Mucosa of gallbladder (tissue), 1 donor: ENCODE results near the gene ZNF397. TPM values are rescaled to one million over a fixed set of nuclear protein-coding genes. Genes with fewer than 3 reads are reported as not detected.
"Not testable (repeated sequence)": the region's sequence is repeated elsewhere in the genome, so short reads cannot be mapped to it uniquely, and the experiment has no call there.

Source experiments
- DNase-seq: peaks from one replicate; pipeline ENCODE4 v3.0.0-alpha.2; 2020; ENCODE audit warnings: low spot score
- total RNA-seq: library from RNA; stranded (reverse); gene quantifications from one replicate; pipeline ENCODE4 v1.2.1, GENCODE V29; 2021
- donor health status: DM: no; HTN: no; CAD: no.

Gene ZNF397
- 33.1 TPM for total RNA-seq

DNA sequence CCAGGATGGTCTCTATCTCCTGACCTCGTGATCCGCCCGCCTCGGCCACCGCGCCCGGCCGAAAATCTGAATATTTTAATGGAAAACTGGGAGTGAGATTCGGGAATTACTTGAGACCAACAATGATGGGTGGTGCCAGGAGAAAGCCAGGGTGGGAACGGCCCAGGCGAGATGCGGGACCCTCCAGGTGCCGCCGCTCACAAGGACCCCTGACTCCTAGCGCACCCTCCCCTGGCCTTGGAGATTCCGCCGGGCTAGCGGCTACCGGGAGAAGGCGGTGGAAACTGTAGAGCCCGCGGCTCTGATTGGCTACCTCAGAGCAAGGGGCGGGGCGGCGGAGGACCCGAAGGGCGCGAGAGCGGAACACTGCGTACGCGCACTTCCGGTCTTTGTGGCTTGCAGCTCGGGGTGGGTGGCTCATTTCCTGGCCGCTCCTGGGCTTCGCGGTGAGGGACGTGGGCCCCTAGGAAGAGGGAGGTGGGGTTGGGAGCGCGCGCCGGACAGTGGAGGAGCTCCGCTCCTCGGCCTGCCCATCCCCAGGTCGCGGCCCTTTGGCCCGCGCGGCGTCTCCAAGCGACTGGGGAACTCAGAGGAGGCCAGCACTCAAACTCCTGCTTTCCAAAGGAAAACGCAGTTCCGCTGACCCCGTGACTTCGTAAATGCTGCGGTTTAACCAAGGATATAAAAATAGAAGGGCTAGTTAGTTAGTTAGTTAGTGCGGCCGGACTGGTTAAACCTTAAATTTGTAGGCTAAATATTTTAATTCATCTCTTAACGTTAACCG lies at the start of gene ZNF397:
TSS of gene ZNF397 (plus strand) at position 371 of the 784 bp plus-strand sequence. CDS start 1,437 bp downstream, outside the sequence.
- peak; percentile 98 for DNase-seq

DNA sequence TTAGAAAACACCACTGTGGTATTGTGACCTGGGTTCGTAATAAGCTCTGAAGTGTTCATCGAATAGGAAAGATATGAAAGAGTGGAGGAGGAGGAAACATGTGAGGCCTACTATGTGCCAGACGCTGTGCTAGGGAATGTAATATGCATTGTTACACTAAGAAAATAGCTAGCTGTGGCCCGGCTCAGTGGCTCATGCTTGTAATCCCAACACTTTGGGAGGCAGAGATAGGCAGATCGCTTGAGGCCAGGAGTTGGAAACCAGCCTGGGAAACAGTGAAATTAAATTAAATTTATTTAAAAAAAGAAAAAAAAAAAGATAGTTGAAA lies 49.2 kb upstream of the ZNF397 start:
- DNase-seq = no peak

DNA sequence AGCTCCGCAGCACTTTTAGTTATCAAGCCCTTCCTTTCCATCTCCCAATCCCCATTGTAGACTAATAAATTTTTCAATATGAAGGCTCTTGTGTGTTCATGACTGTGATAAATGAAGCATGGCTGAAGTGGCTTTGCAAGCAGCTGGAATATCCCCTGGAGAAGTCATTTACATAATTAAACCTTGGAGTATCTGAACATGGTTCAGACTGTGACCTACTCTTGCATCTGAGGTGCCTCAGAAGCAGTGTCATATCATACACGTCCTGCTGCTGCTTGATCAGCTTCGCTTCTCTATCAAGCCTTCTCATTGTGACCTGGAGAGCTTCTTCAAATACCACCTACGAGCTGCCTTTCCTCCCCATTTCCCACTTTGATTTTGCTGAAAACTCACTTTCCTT lies 48.4 kb upstream of the ZNF397 start:
- DNase-seq = no peak

DNA sequence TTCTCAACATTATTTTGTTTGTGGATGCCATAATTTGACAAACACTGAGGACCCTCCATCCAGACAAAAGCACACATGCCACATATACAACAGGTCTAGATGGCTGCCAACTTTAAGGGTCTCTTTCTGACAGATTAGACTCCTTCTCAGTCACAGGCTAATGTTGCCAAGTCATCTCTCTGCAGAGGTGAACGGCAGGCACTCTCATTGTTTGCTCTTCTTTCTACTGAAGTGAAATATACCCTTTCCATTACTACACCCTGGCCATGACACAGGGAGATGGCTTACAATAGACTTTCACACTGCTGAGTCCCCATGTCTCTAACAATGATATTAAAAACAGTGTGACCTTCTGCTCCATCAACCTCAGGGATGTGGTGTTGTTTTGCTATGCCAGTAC lies 47.5 kb upstream of the ZNF397 start:
- no peak for DNase-seq

DNA sequence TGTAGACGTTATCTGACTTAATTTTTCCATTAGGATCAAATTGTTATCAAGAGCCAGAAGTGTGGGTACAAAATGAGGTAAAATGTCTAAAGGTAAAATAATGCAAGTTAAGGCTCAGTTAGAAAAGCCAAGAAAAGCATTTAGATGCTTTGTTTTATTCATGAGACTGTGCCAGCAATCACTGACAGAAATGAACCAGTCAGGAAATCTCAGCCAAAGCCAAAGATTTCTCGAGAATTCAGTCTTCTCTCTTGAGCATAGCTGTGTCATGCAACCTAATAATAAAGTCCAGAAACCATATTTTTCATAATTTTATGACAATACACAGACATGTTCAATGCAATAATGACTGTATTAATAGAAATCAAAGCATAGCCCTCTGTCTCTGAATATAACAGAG lies 43.5 kb upstream of the ZNF397 start:
- no peak for DNase-seq

DNA sequence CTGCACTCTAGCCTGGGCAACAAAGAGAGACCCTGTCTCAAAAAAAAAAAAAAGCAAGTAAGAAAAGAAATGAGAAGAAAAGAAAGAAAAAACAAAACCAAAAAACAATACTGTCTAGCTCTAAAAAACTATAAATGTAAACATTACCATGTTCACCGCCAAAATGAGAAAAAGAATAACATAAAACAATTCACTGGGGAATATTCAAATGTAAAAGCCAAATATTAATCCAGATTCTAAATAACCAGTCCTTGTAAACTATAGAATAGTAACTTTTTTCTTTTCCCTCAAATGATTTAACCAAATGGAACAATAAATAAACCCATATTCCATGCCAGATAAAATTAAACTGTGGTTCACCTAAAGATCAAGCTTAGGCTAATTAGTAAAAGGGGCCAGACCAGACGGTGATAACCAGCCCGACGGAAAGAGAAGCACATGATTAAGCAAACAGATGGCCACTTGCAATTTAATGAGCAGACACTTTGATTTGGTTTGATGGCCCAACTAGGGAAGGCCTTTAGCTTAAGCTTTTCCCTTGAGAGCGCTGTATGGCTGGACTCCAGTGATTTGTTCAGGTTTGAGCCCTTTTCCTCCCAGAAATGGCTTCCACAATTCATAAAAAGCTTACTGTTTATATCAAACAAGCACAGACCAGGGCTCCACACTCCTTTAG lies 39.4 kb upstream of the ZNF397 start:
- DNase-seq = no peak

DNA sequence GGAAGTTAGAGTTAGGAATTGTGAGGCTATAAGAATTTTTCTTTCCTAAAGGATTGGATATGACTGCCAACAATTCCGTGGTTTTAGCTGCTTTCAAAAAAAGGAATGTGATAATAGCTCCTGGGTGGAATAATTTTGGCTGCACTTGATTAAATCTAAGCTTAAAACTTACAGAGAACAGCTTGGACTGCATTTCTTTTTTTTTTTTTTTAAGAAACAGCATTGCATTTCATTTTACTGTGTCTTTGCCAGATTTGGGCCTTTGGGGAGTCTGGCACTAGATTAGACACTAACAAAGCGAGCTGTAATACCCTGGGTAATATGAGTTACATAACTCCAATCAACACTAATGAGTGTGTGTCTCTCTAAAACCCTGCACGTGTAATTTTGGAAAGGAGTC lies 37.8 kb upstream of the ZNF397 start:
- DNase-seq = no peak

DNA sequence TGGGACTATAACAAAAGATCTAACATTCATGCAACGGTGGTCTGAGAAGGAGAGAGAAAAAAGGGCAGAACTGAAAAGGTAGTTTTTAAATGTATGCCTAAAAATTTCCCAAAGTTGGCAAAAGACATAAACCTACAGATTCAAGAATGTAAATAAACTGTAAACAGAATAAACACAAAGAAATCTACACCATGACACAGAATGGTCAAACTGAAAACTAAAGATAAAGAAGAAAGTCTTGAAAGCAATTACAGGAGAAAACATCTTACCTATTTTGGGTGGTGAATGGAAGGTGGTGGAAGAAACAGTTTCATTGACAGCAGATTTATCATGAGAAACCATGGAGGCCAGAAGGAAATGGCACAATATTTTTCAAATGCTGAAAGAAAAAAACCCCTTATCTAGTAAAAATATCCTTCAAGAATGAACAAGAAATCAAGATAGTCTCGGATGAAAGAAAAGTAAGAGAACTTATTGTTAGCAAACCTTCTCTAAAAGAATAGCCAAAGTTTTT lies 35.6 kb upstream of the ZNF397 start:
- no peak for DNase-seq

DNA sequence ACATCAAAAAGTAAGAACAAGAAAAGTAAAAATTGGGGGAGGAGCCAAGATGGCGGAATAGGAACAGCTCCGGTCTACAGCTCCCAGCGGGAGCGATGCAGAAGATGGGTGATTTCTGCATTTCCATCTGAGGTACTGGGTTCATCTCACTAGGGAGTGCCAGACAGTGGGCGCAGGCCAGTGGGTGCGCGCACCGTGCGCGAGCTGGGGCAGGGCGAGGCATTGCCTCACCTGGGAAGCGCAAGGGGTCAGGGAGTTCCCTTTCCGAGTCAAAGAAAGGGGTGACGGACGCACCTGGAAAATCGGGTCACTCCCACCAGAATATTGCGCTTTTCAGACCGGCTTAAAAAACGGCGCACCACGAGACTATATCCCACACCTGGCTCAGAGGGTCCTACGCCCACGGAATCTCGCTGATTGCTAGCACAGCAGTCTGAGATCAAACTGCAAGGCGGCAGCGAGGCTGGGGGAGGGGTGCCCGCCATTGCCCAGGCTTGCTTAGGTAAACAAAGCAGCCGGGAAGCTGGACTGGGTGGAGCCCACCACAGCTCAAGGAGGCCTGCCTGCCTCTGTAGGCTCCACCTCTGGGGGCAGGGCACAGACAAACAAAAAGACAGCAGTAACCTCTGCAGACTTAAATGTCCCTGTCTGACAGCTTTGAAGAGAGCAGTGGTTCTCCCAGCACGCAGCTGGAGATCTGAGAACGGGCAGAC lies 34.9 kb upstream of the ZNF397 start:
- not testable (repeated sequence) for DNase-seq

DNA sequence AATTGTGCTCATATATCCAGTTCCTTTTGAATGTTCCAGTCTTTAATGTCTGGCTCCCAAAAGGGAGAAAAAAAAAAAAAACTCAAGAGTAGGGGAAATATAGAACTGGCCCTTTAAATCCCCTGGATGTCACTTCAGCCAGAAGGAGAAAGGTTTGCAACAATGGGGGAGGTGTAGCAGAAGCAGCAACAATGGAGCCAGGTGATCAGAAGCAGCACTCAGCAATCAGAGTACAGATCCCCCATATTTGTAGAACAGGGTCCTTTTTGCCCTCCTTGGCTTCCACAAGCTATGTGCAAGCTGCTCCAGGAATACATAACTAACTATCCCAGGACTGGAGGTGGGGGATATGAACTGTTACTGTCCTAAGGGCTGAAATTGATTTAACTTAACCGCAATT lies 25.8 kb upstream of the ZNF397 start:
- DNase-seq = no peak

DNA sequence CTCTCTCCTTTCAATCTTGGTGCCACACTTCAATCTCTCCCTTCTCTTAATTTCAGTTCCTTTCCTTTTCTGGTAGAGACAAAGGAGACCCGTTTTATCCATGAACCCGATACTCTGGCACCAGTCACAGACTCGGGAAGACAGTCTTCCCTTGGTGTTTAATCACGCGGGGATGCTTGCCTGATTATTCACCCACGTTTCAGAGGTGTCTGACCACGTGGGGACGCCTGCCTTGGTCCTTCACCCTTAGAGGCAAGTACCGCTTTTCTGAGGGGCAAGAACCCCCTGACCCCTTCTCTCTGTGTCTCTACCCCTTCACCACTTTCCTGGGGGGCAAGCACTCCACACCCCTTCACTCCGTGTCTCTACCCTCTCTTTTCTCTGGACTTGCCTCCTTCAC lies 24.2 kb upstream of the ZNF397 start:
- DNase-seq = not testable (repeated sequence)

DNA sequence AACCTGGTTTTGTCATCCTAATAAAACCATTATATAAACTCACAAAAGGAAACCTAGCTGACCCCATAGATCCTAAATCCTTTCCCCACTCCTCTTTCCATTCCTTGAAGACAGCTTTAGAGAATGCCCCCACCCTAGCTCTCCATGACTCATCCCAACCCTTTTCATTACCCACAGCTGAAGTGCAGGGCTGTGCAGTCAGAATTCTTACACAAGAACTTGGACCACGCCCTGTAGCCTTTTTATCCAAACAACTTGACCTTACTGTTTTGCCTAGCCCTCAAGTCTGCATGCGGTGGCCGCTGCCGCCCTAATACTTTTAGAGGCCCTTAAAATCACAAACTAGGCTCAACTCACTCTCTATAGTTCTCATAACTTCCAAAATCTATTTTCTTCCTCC lies 21.5 kb upstream of the ZNF397 start:
- not testable (repeated sequence) for DNase-seq

DNA sequence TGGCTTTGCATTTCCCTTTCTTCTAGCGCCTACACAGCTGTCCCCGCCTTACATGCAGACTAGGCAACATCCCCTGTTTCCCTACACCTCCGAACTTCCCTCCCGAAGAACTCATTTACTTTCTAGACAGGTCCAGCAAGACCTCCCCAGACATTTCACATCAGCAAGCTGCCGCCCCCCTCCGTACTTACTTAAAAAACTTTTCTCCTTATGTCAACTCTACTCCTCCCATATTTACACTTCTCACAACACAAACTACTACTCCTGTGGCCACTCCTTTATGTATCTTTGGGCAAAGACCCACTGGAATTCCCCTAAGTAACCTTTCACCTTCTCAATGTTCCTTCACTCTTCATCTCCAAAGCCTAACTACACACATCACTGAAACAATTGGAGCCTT lies 20.4 kb upstream of the ZNF397 start:
- DNase-seq = no peak

DNA sequence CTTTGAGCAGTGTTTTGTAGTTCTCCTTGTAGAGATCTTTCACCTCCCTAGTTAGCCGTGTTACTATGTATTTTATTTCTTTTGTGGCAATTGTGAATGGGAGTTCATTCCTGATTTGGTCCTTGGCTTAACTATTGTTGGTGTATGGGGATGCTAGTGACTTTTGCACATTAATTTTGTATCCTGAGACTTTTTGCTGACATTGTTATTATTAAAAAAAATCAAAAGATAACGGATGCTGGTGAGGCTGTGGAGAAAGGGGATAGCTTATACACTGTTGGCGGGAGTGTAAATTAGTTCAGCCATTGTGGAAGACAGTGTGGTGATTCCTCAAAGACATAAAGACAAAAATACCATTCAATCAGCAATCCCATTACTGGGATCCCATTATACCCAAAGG lies 17.0 kb upstream of the ZNF397 start:
- no peak for DNase-seq

DNA sequence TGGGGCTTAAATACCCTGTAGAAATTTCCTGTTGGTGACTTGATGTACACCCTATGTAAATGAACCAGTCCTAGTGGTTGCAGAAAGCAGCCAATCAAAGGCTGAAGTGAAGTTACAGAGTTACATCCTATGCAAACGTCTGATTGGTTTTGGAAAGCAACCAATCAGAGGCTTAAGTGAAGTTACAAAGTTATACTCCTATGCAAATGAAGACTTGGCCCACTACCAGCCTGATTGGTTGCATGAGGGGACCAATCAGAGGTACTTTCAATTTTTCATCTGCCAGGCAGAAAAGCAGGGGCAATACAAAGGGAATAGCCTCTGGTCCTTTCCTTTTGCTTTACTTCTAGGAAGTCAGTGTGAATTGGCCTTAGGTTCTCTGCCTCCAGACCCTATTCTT lies 13.6 kb upstream of the ZNF397 start:
- DNase-seq = no peak

DNA sequence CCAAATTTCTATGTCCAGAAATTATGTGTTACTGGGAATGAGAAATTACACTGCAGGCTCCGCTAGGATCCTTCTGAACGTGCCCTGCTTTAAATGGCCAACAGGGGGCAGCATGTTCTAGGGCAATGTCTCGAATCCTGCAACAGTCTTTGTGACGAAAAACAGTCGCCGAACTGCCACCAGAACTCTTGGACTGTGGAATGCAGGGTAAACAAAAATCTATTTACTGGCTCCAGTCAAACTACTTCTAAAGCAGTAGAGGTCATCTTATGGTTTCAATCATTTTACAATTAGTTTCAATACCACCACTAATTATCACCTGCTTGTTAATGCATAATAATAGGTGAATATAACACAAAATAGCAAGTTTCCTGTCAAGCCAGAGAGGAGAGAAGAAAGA lies 9.8 kb upstream of the ZNF397 start:
- peak; percentile 86 for DNase-seq

DNA sequence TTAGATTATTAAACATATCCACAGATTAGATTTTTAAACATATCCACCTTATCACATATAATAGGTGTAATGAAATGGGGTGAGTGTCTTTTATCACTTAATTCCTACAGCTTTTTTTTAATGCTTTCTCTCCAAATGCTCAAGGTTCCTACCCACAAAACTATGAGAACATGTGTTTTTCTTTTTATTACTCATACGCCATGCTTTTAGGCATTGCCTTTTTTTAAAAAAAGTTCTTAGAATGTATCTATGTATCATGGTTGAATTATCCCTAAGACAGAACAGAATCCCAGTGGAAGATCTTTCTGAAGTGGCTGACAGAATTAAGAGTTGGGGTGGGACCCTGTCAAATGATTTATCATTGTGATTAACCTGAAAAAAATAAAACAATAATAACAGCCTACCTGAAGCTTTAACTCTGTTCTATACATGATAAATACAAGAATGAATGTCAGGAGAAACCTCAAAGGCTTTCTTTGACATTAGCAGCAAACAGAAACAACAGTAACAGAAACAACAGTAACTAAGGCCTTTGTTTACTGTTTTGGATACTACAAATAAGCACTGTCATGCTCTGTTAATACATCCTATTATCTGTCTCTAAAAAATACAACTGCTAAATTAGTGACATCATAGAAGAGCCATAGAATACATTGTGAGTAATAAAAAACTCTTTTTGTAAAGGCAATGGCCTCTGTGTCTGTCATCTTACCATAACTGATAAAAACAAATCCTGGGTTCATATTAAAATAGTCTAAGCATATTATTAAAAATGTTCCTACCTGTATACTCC lies 4.1 kb upstream of the ZNF397 start:
- DNase-seq = no peak

DNA sequence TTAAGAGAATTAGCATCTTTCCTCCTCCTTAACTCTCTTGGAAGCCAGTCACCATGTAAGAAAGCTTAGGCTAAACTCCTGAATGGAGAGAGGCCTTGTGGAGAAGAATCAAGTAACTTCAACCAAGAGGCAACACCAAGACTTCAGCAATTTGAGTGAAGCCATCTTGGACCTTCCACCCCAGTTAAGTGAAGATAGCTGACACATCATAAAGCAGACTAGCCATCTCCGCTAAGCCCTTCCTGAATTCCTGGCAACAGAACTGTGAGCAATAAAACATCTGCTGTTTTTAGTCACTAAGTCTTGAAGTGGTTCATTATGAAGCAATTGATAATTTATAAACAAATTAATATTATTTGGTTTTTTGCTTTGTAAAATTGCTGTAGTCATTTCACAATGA lies 1.5 kb upstream of the ZNF397 start:
- no peak for DNase-seq

DNA sequence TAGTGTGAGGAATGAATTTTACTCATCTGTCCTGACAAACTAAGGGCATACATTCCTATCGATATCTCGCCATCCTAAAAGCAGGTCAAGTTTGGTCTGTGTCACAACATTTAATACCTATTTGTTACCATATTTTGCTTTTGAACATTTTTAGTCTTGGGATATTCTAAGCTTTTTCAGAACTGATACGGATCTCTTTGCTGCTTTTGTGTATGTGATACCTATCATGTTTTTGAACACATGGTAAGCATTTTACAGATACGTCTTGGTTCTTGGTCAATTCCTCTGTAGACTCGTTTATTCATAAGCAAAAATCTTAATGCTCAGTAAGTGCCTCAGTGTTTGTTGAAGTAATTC lies 592 bp downstream of the ZNF397 start:
- DNase-seq = no peak

DNA sequence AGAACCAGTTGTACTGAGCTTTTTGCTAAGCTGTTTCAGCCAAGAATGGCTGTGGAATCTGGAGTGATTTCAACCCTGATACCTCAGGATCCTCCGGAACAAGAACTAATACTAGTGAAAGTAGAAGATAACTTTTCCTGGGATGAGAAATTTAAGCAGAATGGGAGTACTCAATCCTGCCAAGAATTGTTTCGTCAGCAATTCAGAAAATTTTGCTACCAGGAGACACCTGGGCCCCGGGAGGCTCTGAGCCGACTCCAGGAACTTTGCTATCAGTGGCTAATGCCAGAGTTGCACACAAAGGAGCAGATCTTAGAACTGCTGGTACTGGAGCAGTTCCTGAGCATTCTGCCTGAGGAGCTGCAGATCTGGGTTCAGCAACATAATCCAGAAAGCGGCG lies 1.6 kb downstream of the ZNF397 start:
- no peak for DNase-seq

DNA sequence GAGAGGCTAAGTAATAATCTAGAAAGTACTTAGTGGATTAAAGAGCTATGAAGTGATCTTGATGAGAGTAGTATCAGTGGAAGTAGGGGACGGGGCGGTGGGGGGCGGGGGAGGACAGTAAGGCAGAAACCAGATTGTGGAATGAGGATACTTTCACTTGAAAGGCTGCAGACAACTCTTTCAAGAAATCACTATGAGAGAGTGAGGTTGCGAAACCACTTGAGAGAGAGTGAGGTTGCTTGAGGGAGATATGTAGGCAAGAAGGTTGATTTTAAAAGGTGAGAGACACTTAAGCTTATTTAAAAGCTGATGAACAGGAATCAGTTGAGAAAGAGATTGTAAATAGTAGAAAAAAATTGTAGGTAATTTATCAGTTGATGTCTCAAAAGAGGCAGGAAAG lies 3.8 kb downstream of the ZNF397 start:
- no peak for DNase-seq

DNA sequence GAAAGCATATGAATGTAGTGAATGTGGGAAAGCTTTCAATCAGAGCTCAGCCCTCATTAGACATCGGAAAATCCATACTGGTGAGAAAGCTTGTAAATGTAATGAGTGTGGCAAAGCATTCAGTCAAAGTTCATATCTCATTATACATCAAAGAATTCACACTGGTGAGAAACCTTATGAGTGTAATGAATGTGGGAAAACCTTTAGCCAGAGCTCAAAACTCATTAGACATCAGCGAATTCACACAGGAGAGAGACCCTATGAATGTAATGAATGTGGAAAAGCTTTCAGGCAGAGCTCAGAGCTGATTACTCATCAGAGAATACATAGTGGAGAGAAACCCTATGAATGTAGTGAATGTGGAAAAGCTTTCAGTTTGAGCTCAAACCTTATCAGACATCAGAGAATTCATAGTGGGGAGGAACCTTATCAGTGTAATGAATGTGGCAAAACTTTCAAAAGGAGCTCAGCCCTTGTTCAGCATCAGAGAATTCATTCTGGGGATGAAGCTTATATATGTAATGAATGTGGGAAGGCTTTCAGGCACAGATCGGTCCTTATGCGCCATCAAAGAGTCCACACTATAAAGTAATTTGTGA lies 5.0 kb downstream of the ZNF397 start:
- no peak for DNase-seq
